Measurements from ENCODE around the gene TBC1D22A. TPM values are rescaled to one million over a fixed set of nuclear protein-coding genes. Genes with fewer than 3 reads are reported as not detected.

Gene TBC1D22A
- total RNA-seq, 4 donors from 2014 or later, result 9.2 to 45.3 (median 22.8) TPM

GRCh38 chr22:47100646-47101200 is 338.3 kb downstream of the TBC1D22A start:
- Histone ChIP-seq H3K27ac (no peak overlapping the region), H3K4me1 (no peaks in the 10 kb centered on the region), H3K27me3 (no peaks in the 10 kb centered on the region), H3K4me3 (no peak overlapping the region), H3K9me3 (no peaks in the 10 kb centered on the region), H3K36me3 (no peaks in the 10 kb centered on the region)
- DNase-seq, result no peak
- TF ChIP-seq CTCF (IDR thresholded peaks at IDR 0.05) (no peak), POLR2A (IDR thresholded peaks at IDR 0.05) (no peak)
- intact Hi-C loops (cut with DNase I; ENCODE audit: low total_unique reads), result no loop called here

GRCh38 chr22:47101321-47101885 is 339.0 kb downstream of the TBC1D22A start:
- no peak for TF ChIP-seq CTCF (IDR thresholded peaks at IDR 0.05)
- no peak for TF ChIP-seq POLR2A (IDR thresholded peaks at IDR 0.05)
- Histone ChIP-seq H3K4me3 (no peak overlapping the region), H3K36me3 (no peaks in the 10 kb centered on the region), H3K27me3 (no peaks in the 10 kb centered on the region), H3K27ac (no peak overlapping the region), H3K4me1 (no peaks in the 10 kb centered on the region), H3K9me3 (no peaks in the 10 kb centered on the region)
- intact Hi-C loops (cut with DNase I; ENCODE audit: low total_unique reads), result no loop called here
- no peak for DNase-seq

- DNase-seq, result no peak
- intact Hi-C loops (cut with DNase I; ENCODE audit: low total_unique reads), result no loop called here
- Histone ChIP-seq H3K4me3 (no peak overlapping the region), H3K27me3 (no peaks in the 10 kb centered on the region), H3K27ac (no peak overlapping the region), H3K4me1 (no peaks in the 10 kb centered on the region), H3K9me3 (no peaks in the 10 kb centered on the region), H3K36me3 (no peaks in the 10 kb centered on the region)
- TF ChIP-seq POLR2A (IDR thresholded peaks at IDR 0.05), result no peak
- TF ChIP-seq CTCF (IDR thresholded peaks at IDR 0.05), result no peak
Observed at GRCh38 chr22:47102081-47102480, 339.6 kb downstream of the TBC1D22A start.

- intact Hi-C loops (cut with DNase I; ENCODE audit: low total_unique reads), result no loop called here
- Histone ChIP-seq H3K27ac (no peak overlapping the region), H3K27me3 (no peaks in the 10 kb centered on the region), H3K36me3 (no peaks in the 10 kb centered on the region), H3K4me1 (no peaks in the 10 kb centered on the region), H3K4me3 (no peak overlapping the region), H3K9me3 (no peaks in the 10 kb centered on the region)
- no peak for DNase-seq
- TF ChIP-seq CTCF (IDR thresholded peaks at IDR 0.05) (no peak), POLR2A (IDR thresholded peaks at IDR 0.05) (no peak)
Observed at GRCh38 chr22:47102648-47103047, 340.2 kb downstream of the TBC1D22A start.

- intact Hi-C loops (cut with DNase I; ENCODE audit: low total_unique reads), result no loop called here
- Histone ChIP-seq H3K4me1 (no peaks in the 10 kb centered on the region), H3K9me3 (no peaks in the 10 kb centered on the region), H3K4me3 (no peak overlapping the region), H3K36me3 (no peaks in the 10 kb centered on the region), H3K27ac (no peak overlapping the region), H3K27me3 (no peaks in the 10 kb centered on the region)
- no peak for TF ChIP-seq CTCF (IDR thresholded peaks at IDR 0.05)
- no peak for DNase-seq
Observed at GRCh38 chr22:47105085-47105484, 342.6 kb downstream of the TBC1D22A start.
